Endothelial cell (in vitro differentiated cells): ENCODE data around the gene NUDT5. TPM values are rescaled to one million over a fixed set of nuclear protein-coding genes. Genes with fewer than 3 reads are reported as not detected.

Source experiments
- DNase-seq: peaks from one replicate; pipeline ENCODE4 v3.0.0; 2021; ENCODE audit warnings: low spot score
- H3K27ac Mint-ChIP-seq: one replicate; pipeline ENCODE4 v1.8.0; 2021; ENCODE audit warnings: mixed read lengths, inconsistent platforms; ENCODE audit not compliant: unreplicated experiment
- H3K27me3 Mint-ChIP-seq: one replicate; pipeline ENCODE4 v1.8.0; 2021; ENCODE audit warnings: mild to moderate bottlenecking, moderate library complexity, mixed read lengths, inconsistent platforms; ENCODE audit not compliant: unreplicated experiment
- H3K36me3 Mint-ChIP-seq: one replicate; pipeline ENCODE4 v1.8.0; 2021; ENCODE audit warnings: mild to moderate bottlenecking, low read depth, mixed read lengths, inconsistent platforms; ENCODE audit not compliant: unreplicated experiment
- H3K4me1 Mint-ChIP-seq: one replicate; pipeline ENCODE4 v1.8.0; 2021; ENCODE audit warnings: mild to moderate bottlenecking, mixed read lengths, inconsistent platforms; ENCODE audit not compliant: unreplicated experiment
- H3K4me3 Mint-ChIP-seq: one replicate; pipeline ENCODE4 v1.8.0; 2021; ENCODE audit warnings: mild to moderate bottlenecking, mixed read lengths, inconsistent platforms; ENCODE audit not compliant: unreplicated experiment
- H3K9me3 Mint-ChIP-seq: one replicate; pipeline ENCODE4 v1.8.0; 2021; ENCODE audit warnings: mixed read lengths, inconsistent platforms; ENCODE audit not compliant: unreplicated experiment
- microRNA-seq: library from miRNA; unstranded; fragments of <30 nt; microRNA quantifications from one replicate; pipeline ENCODE4, GENCODE V29; 2020; ENCODE audit not compliant: unreplicated experiment
- total RNA-seq: library from RNA; stranded (reverse); fragmentation: NEBNext Ultra II Directional; extraction: Animal tissue kit (Norgen Biotek cat#: 25700); gene quantifications from one replicate; pipeline ENCODE4 v1.2.1, GENCODE V29; 2021; ENCODE audit not compliant: unreplicated experiment
- TF ChIP-seq, protein P1 (sequence below): fragments of 200-600 bp; sonication (generic); IDR thresholded peaks from one replicate; pipeline ENCODE4 v1.5.0; 2021; ENCODE audit warnings: antibody characterized with exemption; ENCODE audit not compliant: unreplicated experiment

Gene NUDT5
- total RNA-seq, 1 donor from 2014 or later: 61.8 TPM

DNA sequence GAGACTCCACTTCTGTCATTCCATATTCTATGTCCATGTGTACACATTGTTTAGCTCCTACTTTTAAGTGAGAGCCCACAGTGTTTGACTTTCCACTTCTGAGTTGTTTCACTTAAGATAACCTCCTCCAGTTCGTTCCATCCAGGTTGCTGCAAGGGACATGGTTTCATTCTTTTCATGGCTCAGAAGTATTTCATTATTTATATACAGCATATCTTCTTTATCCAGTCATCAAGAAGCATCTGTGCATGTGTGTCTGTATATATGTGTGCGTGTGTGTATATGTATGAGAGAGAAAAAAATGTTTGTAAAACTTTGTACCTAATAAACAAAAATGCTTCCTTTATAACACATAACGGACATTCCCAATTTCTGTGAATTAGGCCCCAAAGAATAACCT, 60.1 kb downstream of the NUDT5 start:
- DNase-seq: no peak
- no peak overlapping the region for H3K4me3 Mint-ChIP-seq
- H3K36me3 Mint-ChIP-seq: peaks cover 6% of the 10 kb centered on the region
- TF ChIP-seq, protein P1, sequence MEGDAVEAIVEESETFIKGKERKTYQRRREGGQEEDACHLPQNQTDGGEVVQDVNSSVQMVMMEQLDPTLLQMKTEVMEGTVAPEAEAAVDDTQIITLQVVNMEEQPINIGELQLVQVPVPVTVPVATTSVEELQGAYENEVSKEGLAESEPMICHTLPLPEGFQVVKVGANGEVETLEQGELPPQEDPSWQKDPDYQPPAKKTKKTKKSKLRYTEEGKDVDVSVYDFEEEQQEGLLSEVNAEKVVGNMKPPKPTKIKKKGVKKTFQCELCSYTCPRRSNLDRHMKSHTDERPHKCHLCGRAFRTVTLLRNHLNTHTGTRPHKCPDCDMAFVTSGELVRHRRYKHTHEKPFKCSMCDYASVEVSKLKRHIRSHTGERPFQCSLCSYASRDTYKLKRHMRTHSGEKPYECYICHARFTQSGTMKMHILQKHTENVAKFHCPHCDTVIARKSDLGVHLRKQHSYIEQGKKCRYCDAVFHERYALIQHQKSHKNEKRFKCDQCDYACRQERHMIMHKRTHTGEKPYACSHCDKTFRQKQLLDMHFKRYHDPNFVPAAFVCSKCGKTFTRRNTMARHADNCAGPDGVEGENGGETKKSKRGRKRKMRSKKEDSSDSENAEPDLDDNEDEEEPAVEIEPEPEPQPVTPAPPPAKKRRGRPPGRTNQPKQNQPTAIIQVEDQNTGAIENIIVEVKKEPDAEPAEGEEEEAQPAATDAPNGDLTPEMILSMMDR: no peak
- H3K27ac Mint-ChIP-seq: no peak overlapping the region
- no peaks in the 10 kb centered on the region for H3K9me3 Mint-ChIP-seq
- H3K27me3 Mint-ChIP-seq: no peaks in the 10 kb centered on the region
- no peaks in the 10 kb centered on the region for H3K4me1 Mint-ChIP-seq

DNA sequence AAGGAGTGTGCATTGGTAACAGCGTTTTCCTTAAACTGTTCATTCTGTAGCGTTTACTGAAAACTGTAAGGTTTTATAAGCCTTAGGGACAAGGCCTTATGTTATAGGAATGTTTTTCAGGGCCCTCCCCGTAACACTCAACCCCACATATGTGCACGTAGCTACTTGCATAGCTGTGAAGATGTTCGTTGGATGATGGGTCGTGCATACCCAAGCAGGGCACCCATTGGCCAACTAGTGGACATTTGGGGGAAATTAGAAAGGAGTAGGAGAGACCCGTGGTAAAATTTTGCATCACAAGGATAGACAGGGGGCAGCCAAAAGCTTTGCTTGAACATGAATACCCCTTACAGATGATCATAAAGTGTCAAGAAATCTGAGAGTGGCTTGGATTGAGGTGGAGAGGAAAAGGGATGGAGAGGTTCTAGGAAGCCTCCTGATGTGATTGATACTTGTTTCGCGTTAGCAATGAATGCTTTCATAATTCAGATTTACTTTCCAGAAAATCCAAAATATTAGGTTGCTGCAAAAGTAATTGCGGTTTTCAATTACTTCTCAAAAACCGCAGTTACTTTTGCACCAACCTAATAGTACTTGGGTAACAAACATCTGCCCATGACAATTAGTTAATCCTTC, 65.3 kb downstream of the NUDT5 start:
- peaks cover 5% of the 10 kb centered on the region for H3K4me1 Mint-ChIP-seq
- peaks cover 10% of the 10 kb centered on the region for H3K27me3 Mint-ChIP-seq
- peak; percentile 36 for DNase-seq
- peaks cover 4% of the 10 kb centered on the region for H3K36me3 Mint-ChIP-seq
- H3K4me3 Mint-ChIP-seq: peak overlapping the region; percentile 93
- peak overlapping the region; percentile 52 for H3K27ac Mint-ChIP-seq
- TF ChIP-seq, protein P1: no peak
- no peaks in the 10 kb centered on the region for H3K9me3 Mint-ChIP-seq

DNA sequence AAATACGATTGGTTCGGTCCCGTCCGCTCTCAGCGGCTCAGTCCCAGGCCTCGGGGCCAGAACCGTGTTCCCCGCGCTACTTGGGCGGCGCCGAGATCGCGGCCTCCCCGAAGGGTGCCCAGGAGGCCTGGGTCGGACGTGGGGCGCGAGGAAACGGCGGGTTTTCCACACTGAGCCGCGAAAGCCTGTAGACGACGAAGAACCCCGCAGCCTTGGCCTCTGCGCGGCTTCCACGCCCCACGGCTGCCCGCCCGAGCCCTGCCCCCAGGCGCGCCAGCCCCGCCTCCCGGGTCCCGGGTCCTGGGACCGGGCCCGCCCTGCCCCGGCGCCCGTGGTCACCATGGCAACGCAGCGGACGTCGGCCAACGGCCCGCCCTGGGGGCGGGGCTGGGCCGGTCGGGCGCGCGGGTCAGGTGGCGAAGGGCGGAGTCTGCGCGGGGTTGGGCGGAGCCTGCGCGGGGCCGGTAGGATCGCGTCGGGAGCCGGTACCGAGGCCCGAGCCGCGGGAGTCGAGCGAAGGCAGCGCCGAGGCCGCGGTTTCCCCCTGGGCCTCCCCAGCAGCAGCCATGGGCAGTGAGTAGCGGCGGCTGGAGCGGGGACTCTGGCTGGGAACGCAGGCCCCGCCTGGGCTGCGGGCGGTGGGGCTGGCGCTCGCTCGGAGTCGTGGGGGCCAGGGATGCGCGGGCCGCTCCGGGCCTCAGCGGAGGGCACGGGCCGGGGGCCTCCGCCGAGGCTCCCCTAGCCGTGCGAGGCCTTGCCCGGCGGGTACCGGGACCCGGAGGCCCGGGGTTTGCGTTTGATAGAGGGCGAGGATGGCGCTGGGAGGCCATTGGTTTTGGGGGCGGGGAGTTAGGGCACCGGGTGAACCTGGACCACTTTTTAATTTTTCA, 66.2 kb downstream of the NUDT5 start, which contains the start of gene SEC61A2:
TSS of gene SEC61A2 (plus strand) at position 456 of the 890 bp plus-strand sequence. CDS start at position 567, 111 bp downstream.
- Mint-ChIP-seq H3K4me3 (peak within 1 kb of the TSS; percentile 93), H3K9me3 (no peaks in the 10 kb centered on the region), H3K27ac (peak within 1 kb of the TSS; percentile 57), H3K4me1 (peaks cover 5% of the 10 kb centered on the region), H3K27me3 (peaks cover 10% of the 10 kb centered on the region), H3K36me3 (peaks cover 4% of the 10 kb centered on the region)
- TF ChIP-seq, protein P1: no peak
- peak; percentile 100 for DNase-seq

DNA sequence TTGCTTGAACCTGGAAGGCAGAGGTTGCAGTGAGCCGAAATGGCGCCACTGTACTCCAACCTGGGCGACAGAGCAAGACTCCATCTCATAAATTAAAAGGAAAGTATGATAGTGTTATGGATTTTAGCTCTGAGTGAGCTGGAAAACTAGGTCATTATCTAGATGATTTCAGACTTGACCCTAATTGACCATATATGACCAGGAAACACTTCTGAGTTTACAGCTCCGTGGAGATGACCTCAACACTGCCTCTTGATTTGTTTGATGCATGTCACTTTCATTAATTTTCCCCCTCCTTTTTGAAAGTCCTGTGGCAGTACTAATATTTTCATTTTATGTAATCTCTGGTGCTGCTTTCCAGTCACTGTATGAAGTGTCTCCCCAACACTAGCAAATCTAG, 74.0 kb downstream of the NUDT5 start:
- DNase-seq: no peak
- H3K4me1 Mint-ChIP-seq: no peaks in the 10 kb centered on the region
- H3K27ac Mint-ChIP-seq: no peak overlapping the region
- no peaks in the 10 kb centered on the region for H3K9me3 Mint-ChIP-seq
- H3K27me3 Mint-ChIP-seq: no peaks in the 10 kb centered on the region
- TF ChIP-seq, protein P1: no peak
- H3K36me3 Mint-ChIP-seq: peaks cover 24% of the 10 kb centered on the region
- H3K4me3 Mint-ChIP-seq: no peak overlapping the region

Small RNAs within 50 kb of the gene (microRNA-seq; reads per million reads assigned to microRNA genes)
- gene MIR548AK: not detected

Other genes starting within 250 kb of the NUDT5 start
- gene UPF2, start 153.1 kb downstream of the NUDT5 start, total RNA-seq: 21.9 TPM
- 31.7 TPM for gene DHTKD1, start 126.9 kb downstream of the NUDT5 start, total RNA-seq
- gene SEC61A2, start 66.2 kb downstream of the NUDT5 start, total RNA-seq: 9.9 TPM
- 85.9 TPM for gene CDC123, start 297 bp upstream of the NUDT5 start, total RNA-seq
- gene CAMK1D, start 153.7 kb upstream of the NUDT5 start, total RNA-seq: 4.1 TPM